Fibroblast of mammary gland (primary cell): ENCODE data around the gene TRIP13.
"Not testable (repeated sequence)": the region's sequence is repeated elsewhere in the genome, so short reads cannot be mapped to it uniquely, and the experiment has no call there.

ENCODE experiments used
- DNase-seq: peaks from one replicate; pipeline ENCODE4 v3.0.0-alpha.2; 2010; ENCODE audit warnings: low read depth
- H3K4me3 ChIP-seq: 2 replicates; pipeline ENCODE4 v1.5.1; 2011; ENCODE audit warnings: low read depth, mild to moderate bottlenecking, low read length, moderate library complexity; ENCODE audit not compliant: control insufficient read depth
- TF ChIP-seq, protein P1 (sequence below): conservative IDR thresholded peaks from 2 replicates; pipeline ENCODE4 v1.5.1; 2011; ENCODE audit warnings: low read depth, low read length, inconsistent platforms; ENCODE audit not compliant: control insufficient read depth, insufficient read depth

The TRIP13 gene

GRCh38 chr5:871596-872298, 20.9 kb upstream of the TRIP13 start:
- TF ChIP-seq, protein P1, sequence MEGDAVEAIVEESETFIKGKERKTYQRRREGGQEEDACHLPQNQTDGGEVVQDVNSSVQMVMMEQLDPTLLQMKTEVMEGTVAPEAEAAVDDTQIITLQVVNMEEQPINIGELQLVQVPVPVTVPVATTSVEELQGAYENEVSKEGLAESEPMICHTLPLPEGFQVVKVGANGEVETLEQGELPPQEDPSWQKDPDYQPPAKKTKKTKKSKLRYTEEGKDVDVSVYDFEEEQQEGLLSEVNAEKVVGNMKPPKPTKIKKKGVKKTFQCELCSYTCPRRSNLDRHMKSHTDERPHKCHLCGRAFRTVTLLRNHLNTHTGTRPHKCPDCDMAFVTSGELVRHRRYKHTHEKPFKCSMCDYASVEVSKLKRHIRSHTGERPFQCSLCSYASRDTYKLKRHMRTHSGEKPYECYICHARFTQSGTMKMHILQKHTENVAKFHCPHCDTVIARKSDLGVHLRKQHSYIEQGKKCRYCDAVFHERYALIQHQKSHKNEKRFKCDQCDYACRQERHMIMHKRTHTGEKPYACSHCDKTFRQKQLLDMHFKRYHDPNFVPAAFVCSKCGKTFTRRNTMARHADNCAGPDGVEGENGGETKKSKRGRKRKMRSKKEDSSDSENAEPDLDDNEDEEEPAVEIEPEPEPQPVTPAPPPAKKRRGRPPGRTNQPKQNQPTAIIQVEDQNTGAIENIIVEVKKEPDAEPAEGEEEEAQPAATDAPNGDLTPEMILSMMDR = no peak
- DNase-seq = no peak
- no peak overlapping the region for H3K4me3 ChIP-seq

DNA sequence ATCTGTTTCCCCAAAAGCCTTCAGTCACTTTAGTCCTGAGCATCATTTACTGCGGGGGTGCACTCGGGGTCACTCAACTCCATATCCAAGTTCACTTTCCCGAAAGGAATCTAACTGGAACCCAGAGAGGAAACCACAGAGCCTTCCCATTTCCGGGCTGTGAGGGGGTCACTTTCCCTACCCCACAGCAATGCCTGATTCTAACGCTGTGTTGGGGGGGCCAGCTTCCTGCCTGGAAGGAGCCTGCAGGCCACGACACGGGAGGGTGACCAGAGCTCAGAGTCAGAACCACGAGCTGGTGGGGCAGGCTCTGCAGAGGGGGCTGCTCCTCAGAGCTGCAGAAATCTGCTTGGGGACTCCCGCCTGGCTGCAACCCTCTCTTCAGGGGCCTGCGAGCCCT, 20.4 kb upstream of the TRIP13 start:
- TF ChIP-seq, protein P1 = no peak
- H3K4me3 ChIP-seq = no peak overlapping the region
- no peak for DNase-seq

GRCh38 chr5:873328-873727, 19.4 kb upstream of the TRIP13 start:
- TF ChIP-seq, protein P1 = no peak
- DNase-seq = no peak
- H3K4me3 ChIP-seq = no peak overlapping the region

DNA sequence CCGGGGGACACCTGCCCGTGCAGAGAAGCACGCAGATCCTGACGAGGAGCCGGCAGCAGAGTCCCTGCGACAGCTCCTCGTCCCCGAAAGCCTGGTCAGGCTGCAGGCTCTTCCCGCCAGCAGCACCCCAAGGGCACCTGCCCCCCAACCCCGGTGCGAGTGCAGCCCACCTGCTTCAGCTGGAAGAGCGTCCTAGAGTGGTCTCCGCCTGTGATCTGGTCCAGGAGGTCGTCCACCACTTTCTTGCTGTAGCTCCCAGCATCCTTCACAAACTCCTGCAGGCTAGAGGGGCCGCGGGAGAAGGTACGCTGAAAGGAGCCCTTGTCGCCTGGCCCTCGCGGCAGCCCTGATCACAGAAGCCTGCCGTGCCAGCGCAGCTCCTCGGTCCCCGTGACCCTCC, 16.8 kb upstream of the TRIP13 start:
- no peak for DNase-seq
- TF ChIP-seq, protein P1 = no peak
- no peak overlapping the region for H3K4me3 ChIP-seq

DNA sequence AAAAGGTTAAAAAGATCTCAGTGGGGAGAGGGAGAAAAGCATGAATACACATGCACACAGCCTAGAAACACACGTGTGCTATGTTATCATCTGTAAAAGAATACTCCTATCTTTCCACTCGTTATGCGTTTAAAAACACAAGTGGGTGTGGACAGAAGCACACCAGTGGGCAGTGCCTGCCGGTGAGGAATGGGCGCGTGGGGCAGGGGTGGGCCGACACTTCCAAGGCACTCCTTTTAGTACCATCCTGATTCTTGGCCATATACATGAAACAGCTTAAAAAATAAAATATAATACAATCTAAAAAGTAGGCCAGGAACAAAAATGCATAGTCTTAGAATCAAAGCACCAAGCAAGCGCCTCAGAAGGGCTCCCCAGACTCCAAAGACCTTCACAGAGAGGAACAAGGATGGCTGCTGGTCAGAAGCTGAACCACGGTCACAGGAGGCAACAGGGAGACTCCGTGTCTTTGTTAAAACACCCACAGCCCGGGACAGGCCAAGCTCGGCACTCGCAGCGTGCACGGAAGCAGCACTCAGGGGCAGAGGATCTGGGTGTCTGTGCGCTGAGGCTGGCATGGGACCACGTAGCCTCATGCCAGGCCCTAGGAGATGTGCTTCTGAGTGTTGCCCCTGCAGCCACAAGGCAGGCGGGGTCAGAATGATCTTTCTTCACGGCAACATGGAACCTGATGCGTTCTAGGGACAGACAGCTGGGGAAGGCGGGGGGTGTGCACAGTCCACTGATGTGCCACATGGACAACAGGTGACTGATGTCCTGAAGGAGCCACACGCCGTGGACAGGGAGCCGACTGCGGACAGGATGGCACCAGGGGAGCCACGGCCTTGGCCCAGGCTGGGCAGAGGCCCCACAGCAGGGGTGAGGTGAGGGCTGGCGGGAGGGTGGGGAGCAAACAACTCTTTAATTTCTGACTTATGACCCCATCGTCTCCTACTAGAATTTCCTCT, 16.0 kb upstream of the TRIP13 start:
- TF ChIP-seq, protein P1 = no peak
- no peak for DNase-seq
- no peak overlapping the region for H3K4me3 ChIP-seq

DNA sequence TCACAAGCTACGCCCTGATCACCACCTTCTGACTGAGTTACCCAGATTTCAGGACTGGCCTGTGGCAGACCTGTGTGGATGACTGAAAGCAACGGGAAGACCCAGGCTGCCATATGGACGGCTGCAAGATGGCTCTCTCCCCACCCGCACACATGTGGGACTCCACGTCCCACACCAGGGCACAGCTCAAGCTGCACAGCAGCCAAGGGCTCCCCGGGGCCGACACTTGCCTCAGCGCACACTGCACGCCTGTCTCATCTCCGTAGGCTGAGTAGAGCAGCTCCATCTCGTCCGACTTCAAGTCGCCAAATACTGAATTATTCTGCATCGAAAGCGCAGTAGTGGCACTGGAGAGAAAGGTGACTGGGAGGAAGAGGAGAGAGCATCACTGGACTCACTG, 14.6 kb upstream of the TRIP13 start:
- TF ChIP-seq, protein P1 = no peak
- DNase-seq = no peak
- H3K4me3 ChIP-seq = no peak overlapping the region

- H3K4me3 ChIP-seq, DNase-seq: not testable (repeated sequence)
Measured at GRCh38 chr5:878677-879076, 14.0 kb upstream of the TRIP13 start.
